HG02588 (cell line): Measurements from ENCODE around the gene CCR6.

ENCODE experiments used
- ATAC-seq: cut with Tn5 transposase; IDR thresholded peaks from one replicate; pipeline ENCODE4 v1.9.1; 2021; ENCODE audit warnings: mild to moderate bottlenecking, moderate library complexity; ENCODE audit not compliant: unreplicated experiment

CCR6 gene

DNA sequence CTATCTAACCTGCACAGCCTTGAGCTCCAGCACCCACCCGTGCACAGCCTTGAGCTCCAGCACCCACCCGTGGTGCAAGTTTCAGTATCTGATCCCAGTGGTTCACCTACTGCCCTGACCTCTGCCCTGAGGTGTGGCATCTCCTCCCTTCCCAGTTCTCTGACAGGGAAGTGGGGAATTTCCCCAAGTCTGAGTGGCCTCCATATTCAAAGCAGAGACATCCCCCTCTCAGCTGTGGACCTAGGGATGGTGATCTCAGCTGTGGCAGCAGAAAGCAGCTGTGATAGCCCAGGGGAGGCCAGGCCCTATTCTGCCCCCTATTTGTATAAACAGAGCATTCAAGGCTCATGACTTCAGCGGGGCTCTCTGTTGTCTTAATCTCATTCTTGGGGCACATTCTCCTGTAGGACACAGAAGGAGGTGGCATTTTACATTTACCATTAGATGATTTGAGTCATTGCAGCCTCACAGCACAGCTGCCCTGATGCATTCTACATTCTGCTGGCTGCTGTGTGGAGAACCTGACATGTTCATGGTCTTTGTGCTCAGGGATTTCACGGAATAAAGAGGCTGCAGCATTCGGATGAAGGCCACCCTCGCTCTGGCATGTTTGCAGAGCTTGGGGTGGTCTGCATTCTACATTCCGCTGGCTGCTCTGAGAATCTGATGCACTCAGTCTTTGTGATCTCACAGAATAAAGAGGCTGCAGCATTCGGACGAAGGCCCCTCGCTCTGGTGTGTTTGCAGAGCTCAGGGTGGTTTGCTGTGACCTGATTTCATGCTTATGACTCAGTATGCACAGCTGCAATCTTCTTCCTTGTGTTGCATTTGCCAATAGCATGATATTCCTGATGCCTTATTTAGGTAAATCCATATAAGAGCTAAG, 17.9 kb downstream of the CCR6 start:
- ATAC-seq: no peak

DNA sequence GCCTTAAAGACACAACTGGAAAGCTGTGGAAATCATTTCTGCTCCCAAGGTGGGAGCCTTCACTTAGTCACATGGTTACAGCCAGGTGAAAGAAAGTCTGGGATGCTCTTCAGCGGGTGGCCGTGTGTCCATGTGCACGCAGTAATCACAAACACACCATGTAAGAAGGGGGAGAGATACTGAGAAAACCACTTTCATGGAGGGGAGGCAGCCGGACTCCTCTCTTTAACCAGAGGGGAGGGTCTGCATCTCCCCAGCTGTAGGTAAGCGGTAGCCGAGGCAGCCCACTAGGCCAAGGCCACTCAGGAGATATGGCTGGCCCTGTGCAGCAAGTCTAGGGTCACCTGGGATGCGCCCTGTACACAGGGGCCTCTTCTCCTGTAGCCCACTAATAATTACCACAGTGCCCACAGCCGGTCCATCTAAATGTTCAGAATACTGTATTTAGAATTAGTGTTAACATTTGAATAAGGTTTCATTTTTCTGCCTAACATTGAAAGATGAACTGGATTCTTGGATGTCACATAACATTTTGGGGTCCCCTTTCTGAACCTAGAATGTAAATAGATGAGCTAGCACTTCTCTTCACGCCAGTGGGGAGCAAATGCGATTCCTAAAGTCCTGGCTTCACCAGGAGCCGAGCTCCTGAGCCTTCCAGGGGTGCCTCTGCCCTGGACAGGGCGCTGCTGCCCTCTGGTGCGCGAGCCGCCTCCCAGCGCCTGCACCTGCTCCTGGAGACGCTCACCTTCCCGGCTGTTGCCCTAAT, 19.0 kb downstream of the CCR6 start:
- ATAC-seq: peak; percentile 84

DNA sequence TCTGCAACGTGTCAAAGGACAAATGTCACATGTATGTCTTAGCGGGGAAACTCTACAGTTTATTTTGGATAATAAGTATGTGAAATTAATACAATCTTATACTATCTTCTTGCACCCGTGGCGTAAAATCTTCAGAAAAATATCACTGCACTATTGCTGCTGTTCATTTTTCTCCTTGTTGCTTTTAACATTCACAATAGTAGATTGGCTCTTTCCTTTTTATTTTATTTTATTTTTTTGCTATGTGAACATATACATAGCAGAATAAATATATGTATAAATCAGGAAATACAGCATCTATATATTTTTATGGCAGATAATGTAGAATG, 19.5 kb downstream of the CCR6 start:
- no peak for ATAC-seq

DNA sequence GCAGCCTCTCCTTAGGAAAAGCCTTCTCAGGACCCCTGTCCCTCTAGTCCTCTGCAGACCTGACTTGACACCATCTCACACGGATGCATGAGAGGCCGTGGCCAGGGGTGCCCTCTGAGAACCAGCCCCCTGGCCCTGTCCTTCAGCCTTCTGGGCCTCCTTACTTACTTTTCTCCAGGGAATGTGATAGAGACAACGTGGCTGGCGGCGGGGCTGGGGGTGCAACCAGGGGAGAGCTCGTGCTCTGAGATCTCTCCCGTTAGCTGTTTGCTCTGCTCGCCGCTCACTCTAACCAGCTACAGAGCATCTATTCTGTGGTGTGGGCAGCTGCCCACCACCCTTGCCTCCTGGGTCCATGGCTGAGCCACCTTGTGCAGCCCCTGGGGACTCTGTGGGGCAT, 20.1 kb downstream of the CCR6 start:
- ATAC-seq: no peak

- no peak for ATAC-seq
Measured at GRCh38 chr6:167145461-167145860, 22.6 kb downstream of the CCR6 start.

DNA sequence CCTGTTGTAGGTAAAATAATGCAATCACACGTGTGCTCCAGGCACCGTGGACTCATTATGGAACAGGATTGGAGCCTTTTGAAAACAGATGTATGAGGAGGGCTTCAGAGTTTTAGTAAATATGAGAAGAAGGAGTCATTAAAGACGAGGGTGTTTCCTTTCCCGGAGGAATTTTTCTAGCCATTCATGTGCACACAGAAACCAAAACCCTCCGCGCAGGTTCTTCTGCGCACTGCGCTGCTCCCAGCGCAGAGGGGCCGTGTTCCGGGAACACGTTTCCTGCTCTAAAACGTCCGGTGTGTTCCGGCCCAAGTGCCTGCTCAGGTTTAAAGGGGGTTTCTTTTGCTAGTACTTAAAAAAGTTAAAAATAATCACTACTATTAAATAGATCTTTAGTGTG, 23.2 kb downstream of the CCR6 start:
- ATAC-seq: no peak

DNA sequence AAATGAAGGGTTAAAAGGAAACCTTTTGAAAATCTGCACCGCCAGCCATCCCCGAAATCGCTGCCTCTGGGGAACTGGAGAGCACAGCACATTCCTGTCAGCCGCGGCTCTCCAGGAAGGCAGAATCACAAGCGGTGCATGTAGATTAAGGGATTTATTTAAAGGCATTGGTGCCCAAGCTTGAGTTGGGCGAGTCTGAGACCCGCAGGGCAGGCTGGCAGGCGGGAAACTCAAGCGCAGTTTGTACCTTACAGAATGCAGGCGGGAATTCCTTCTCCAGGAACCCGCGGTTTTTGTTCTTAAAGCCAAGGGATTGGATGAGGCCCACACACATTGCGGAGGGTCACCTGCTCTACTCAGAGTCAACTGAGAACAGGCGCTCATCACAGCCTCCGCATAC, 24.1 kb downstream of the CCR6 start:
- ATAC-seq: no peak

- no peak for ATAC-seq
Measured at GRCh38 chr6:167148021-167148420, 25.1 kb downstream of the CCR6 start.

- no peak for ATAC-seq
Measured at GRCh38 chr6:167148997-167149396, 26.1 kb downstream of the CCR6 start.

GRCh38 chr6:167150941-167151549, 28.1 kb downstream of the CCR6 start:
- peak; percentile 48 for ATAC-seq

DNA sequence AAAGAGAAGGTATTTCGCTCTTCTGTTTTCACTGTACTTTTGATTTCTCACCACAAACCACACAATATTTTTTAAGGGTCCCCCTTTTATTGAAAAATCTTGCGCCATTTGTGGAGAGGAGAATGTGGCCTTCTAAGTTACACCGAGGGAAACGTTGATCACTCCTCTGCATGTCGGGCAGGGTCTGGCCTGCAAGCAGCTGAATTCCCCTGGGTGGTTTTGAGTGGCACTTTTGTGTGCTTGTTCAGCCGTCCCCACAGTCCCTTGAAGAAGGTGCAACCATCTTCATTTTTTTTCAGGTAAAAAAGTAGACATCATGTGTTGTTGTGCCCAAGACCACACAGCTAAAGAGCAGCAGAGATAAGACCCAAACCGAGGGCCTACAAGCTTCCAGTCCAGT, 28.8 kb downstream of the CCR6 start:
- ATAC-seq: no peak

GRCh38 chr6:167152862-167153261, 30.0 kb downstream of the CCR6 start:
- peak; percentile 55 for ATAC-seq

- peak; percentile 54 for ATAC-seq
Measured at GRCh38 chr6:167153521-167153959, 30.6 kb downstream of the CCR6 start.

DNA sequence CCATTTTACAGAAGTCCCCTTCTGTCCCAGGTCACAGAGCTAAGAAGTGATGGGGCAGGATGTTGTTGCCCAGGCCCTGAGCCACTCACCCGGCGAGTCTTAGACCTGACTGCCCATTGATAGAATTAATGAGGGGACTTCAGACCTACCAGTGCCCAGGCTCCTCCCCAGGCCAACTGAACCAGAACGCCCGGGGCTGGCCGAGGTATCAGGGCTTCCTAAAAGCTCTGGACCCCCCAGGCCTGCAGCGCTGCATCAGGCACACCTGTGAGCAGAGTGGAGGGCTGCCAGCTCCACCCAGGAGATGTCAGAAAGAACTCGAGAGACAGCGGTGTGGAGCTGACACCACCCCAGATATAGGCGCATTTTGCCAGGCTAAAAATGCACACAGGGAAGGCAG, 31.4 kb downstream of the CCR6 start:
- no peak for ATAC-seq

DNA sequence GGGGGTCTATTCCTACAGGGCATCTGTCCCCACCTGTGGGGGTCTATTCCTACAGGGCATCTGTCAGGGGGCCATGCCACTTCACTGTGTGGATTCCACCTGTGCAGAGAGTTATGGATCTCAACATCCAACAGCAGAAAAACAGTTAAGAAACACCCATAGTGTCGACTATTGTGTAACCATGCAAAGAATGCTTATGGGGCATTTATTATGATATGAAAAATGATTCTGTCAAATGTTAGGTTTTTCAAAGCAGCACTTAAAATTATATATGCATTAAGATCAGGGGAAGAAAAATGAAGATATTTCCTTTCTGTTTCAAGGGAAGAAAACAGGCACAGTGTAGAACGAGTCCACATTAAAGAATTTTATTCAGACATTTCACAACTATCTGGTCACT, 32.0 kb downstream of the CCR6 start:
- ATAC-seq: no peak

- no peak for ATAC-seq
Measured at GRCh38 chr6:167157414-167157813, 34.5 kb downstream of the CCR6 start.

GRCh38 chr6:167157863-167158262, 35.0 kb downstream of the CCR6 start, which contains the start of gene GPR31:
TSS of gene GPR31 (minus strand) at chr6:167157980. CDS start at chr6:167157831, 149 bp downstream.
- ATAC-seq: no peak

DNA sequence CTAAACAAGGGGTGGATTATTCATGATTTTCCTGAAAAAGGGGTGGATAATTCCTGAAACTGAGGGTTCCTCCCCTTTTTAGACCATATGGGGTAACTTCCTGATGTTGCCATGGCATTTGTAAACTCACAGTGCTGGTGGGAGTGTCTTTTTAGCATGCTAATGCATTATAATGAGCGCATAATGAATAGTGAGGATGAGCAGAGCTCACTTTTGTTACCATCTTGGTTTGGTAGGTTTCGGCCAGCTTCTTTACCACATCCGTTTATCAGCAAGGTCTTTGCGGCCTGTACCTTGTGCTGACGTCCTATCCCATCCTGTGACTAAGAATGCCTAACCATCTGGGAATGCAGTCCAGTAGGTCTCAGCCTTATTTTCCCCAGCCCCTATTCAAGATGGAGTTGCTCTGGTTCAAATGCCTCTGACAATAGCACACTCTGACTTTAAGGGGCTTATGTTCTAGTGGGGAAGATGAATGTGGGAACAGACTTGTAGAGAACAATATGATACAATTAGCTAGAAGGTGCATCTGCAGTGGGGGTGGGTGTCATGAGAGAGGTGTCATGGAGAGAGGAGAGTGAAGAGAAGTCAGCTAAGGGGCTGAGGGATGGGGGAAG, 39.1 kb downstream of the CCR6 start:
- ATAC-seq: no peak

GRCh38 chr6:167162591-167162990, 39.7 kb downstream of the CCR6 start:
- ATAC-seq: no peak

- no peak for ATAC-seq
Measured at GRCh38 chr6:167163476-167164011, 40.6 kb downstream of the CCR6 start.

DNA sequence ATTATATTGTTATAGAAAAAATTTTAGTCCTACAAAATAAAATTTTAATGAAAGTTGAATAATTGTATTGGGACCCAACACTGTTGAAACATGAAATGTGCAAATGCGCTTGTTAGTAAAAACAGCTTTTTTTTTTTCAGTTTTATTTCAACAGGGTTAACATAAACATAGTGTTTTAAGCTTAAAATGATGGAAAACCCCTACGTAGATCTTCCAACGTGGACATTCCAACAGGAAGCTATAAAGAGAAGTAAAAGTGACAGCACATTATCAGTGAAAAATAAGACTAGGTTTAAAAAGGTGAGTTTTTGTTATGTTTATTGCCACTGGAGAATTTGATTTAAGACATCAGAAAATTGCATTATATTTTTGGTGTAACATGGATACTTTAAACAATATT, 41.4 kb downstream of the CCR6 start:
- ATAC-seq: no peak
